ENCODE data around the gene RPGR. TPM values are rescaled to one million over a fixed set of nuclear protein-coding genes. Genes with fewer than 3 reads are reported as not detected.

Gene RPGR
- total and polyA plus RNA-seq, 2 experiments from 2014 or later, result 7.4 to 36.3 TPM

- no peak for TF ChIP-seq ZNF462 (CRISPR knock-in tag; IDR thresholded peaks at IDR 0.05)
Measured at GRCh38 chrX:38279188-38279587, 48.1 kb downstream of the RPGR start (continued).

GRCh38 chrX:38278682-38279081, 48.6 kb downstream of the RPGR start:
- H3K9me2 ChIP-seq (ENCODE audit: insufficient read depth), result no peaks in the 10 kb centered on the region
- no peaks in the 10 kb centered on the region for H3K79me2 ChIP-seq (replicated peaks; ENCODE audit: insufficient read depth)
- DNase-seq (ENCODE audit: low spot score) (no peak), ATAC-seq (no peak)
- no peaks in the 10 kb centered on the region for H4K20me1 ChIP-seq (replicated peaks; ENCODE audit: insufficient read depth)
- H3K27me3 Mint-ChIP-seq (ENCODE audit: insufficient read depth, low read depth, poor library complexity), result peaks cover 2% of the 10 kb centered on the region
- peaks cover 8% of the 10 kb centered on the region; the same call in 1 of the 2 replicates for H3K4me1 ChIP-seq (ENCODE audit: insufficient read depth)
- no peaks in the 10 kb centered on the region for H3K9me3 Mint-ChIP-seq
- H3K4me3 Mint-ChIP-seq, result no peak overlapping the region
- no peak overlapping the region for H3K4me3 ChIP-seq
- no peaks in the 10 kb centered on the region for H3F3A ChIP-seq (replicated peaks; ENCODE audit: low read depth)
- H2AFZ ChIP-seq, result no peak overlapping the region
- no peaks in the 10 kb centered on the region for H3K36me3 ChIP-seq (ENCODE audit: insufficient read depth)
- H3K4me1 Mint-ChIP-seq, result peaks cover 10% of the 10 kb centered on the region; the same call in 2 of the 3 replicates
- no peaks in the 10 kb centered on the region for H3K27me3 ChIP-seq (ENCODE audit: insufficient read depth)
- no peak overlapping the region for H3K27ac Mint-ChIP-seq
- no peaks in the 10 kb centered on the region for H3K36me3 Mint-ChIP-seq (ENCODE audit: low read depth)
- H3K4me2 ChIP-seq, result no peak overlapping the region
- H3K27ac ChIP-seq (ENCODE audit: low read depth), result no peak overlapping the region
- TF ChIP-seq EZH2 (IDR thresholded peaks at IDR 0.05; ENCODE audit: low read depth, unreplicated experiment) (no peak), ZNF462 (CRISPR knock-in tag; IDR thresholded peaks at IDR 0.05) (no peak), NANOG (IDR thresholded peaks at IDR 0.05; ENCODE audit: borderline replicate concordance) (no peak), CTCF (conservative IDR thresholded peaks at IDR 0.05; ENCODE audit: low read depth in 2 of 2) (no peak), ETS1 (IDR thresholded peaks at IDR 0.05) (no peak), CREB1 (CRISPR knock-in tag; IDR thresholded peaks at IDR 0.05; ENCODE audit: low read depth) (no peak), POLR2AphosphoS5 (IDR thresholded peaks at IDR 0.05; ENCODE audit: low read depth) (no peak)
